Measurements from ENCODE around the gene SIM1. TPM values are rescaled to one million over a fixed set of nuclear protein-coding genes. Genes with fewer than 3 reads are reported as not detected.

Gene SIM1
- total RNA-seq, 1 experiment from 2014 or later: not detected

- no peak overlapping the region for H3K27ac ChIP-seq (ENCODE audit: low read length)
- no peaks in the 10 kb centered on the region for H3K27me3 ChIP-seq (ENCODE audit: control insufficient read depth, insufficient read depth, low read length)
- ATAC-seq (no peak), DNase-seq (ENCODE audit: low read depth, low spot score) (no peak)
- H3K4me1 ChIP-seq (ENCODE audit: control insufficient read depth, insufficient read depth, low read length): no peaks in the 10 kb centered on the region
- CTCF ChIA-PET: no interaction called here
- POLR2A ChIA-PET: no interaction called here
- intact Hi-C loops (cut with micrococcal nuclease; ENCODE audit: unreplicated experiment) (no loop called here), in situ Hi-C loops (cut with HindIII; ENCODE audit: low pct_unique_long_range_greater_than_20kb, low sequenced_read_pairs) (no loop called here)
- no peaks in the 10 kb centered on the region for H3K9me3 ChIP-seq (ENCODE audit: control insufficient read depth, insufficient read depth, low read depth, low read length)
- H3K36me3 ChIP-seq (ENCODE audit: control insufficient read depth, insufficient read depth, low read length): no peaks in the 10 kb centered on the region
- H3K4me3 ChIP-seq (ENCODE audit: low read depth in 2 of 2, low read length in 2 of 2): no peak overlapping the region
- TF ChIP-seq TCF7L2 (IDR thresholded peaks at IDR 0.05; ENCODE audit: low read depth, low read length) (no peak), POLR2AphosphoS5 (IDR thresholded peaks at IDR 0.05; ENCODE audit: low read depth, low read length) (no peak), SIN3A (IDR thresholded peaks at IDR 0.05; ENCODE audit: borderline replicate concordance, insufficient read depth, low read depth, low read length) (no peak), REST (IDR thresholded peaks at IDR 0.05; ENCODE audit: insufficient read depth in 1 of 2, low read depth in 2 of 2, low read length in 1 of 2) (no peak), CTCF (IDR thresholded peaks at IDR 0.05) (no peak)
- BruUV-seq (replicated peaks): no TSS peak
Measured at GRCh38 chr6:100469101-100469859, 4.6 kb upstream of the SIM1 start.

DNA sequence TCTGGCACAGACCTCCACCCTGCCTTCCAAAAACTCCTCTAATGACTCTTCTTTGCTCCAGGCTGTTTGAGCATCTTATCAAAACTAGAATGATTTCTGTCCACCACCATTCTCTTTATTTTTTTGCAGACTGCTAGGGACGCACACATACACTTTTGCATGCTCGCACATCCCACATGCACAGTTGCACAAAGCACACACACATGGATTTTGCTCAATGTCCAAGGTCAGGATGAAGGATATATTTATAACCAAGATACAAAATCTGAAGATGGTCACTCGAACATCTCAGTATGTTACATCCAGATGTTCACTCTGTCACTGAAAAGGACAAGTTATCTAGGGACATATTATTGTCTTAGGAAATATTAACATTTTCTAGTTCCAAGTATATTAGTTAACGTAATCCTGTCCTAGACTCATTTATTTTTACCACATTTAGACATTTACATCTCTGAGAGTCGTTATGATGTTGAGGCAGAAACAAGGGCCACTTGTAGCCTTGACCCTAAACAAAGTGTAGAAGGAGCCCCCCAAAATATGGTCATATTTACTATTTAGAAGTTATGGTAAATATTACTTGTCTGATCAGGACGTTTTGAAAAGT is 3.4 kb upstream of the SIM1 start:
- H3K4me1 ChIP-seq (ENCODE audit: control insufficient read depth, insufficient read depth, low read length): no peaks in the 10 kb centered on the region
- H3K9me3 ChIP-seq (ENCODE audit: control insufficient read depth, insufficient read depth, low read depth, low read length): no peaks in the 10 kb centered on the region
- POLR2A ChIA-PET: no interaction called here
- in situ Hi-C loops (cut with HindIII; ENCODE audit: low pct_unique_long_range_greater_than_20kb, low sequenced_read_pairs): no loop called here
- no peaks in the 10 kb centered on the region for H3K27me3 ChIP-seq (ENCODE audit: control insufficient read depth, insufficient read depth, low read length)
- H3K4me3 ChIP-seq (ENCODE audit: low read depth in 2 of 2, low read length in 2 of 2): no peak overlapping the region
- CTCF ChIA-PET: no interaction called here
- H3K36me3 ChIP-seq (ENCODE audit: control insufficient read depth, insufficient read depth, low read length): no peaks in the 10 kb centered on the region
- TF ChIP-seq POLR2AphosphoS5 (IDR thresholded peaks at IDR 0.05; ENCODE audit: low read depth, low read length): no peak
- TF ChIP-seq REST (IDR thresholded peaks at IDR 0.05; ENCODE audit: insufficient read depth in 1 of 2, low read depth in 2 of 2, low read length in 1 of 2): no peak
- no peak for TF ChIP-seq CTCF (IDR thresholded peaks at IDR 0.05)
- no peak for TF ChIP-seq TCF7L2 (IDR thresholded peaks at IDR 0.05; ENCODE audit: low read depth, low read length)
- TF ChIP-seq SIN3A (IDR thresholded peaks at IDR 0.05; ENCODE audit: borderline replicate concordance, insufficient read depth, low read depth, low read length): no peak
- intact Hi-C loops (cut with micrococcal nuclease; ENCODE audit: unreplicated experiment): no loop called here
- no TSS peak for BruUV-seq (replicated peaks)
- DNase-seq (ENCODE audit: low read depth, low spot score): no peak
- no peak for ATAC-seq
- H3K27ac ChIP-seq (ENCODE audit: low read length): no peak overlapping the region

Measured in Panc1 (cell line).